H1 (cell line): ENCODE measurements around the gene SFR1. TPM values are rescaled to one million over a fixed set of nuclear protein-coding genes. Genes with fewer than 3 reads are reported as not detected.

ENCODE experiments used
- CTCF ChIA-PET: fragments of 300-600 bp; sonication (Branson Sonifier 250); formaldehyde crosslinking; loops from one replicate; lab custom pipeline; 2021; ENCODE audit not compliant: partially characterized antibody; lab: Charles Lee
- POLR2A ChIA-PET: fragments of 300-600 bp; sonication (Branson Sonifier 250); formaldehyde crosslinking; loops from one replicate; lab custom pipeline; 2021; ENCODE audit warnings: inconsistent platforms; ENCODE audit not compliant: partially characterized antibody; lab: Charles Lee
- DNase-seq, 2 experiments: peaks; one replicate each; pipeline versions ENCODE4 v3.0.0 to v3.0.0-alpha.2; 2010 to 2022; ENCODE audit warnings: low spot score in 2 of 2, low read depth in 1 of 2, mixed read lengths in 1 of 2
- FAIRE-seq: peaks from 2 replicates; lab custom pipeline; 2011; peaks lifted over from hg19 to GRCh38; lab: Jason Lieb, UNC
- H2AFZ ChIP-seq: 2 replicates; pipeline ENCODE4 v1.8.1; 2012; ENCODE audit warnings: low read length, inconsistent platforms
- H2AK5ac ChIP-seq: 2 replicates; pipeline ENCODE4 v1.6.1; 2013; ENCODE audit warnings: low read depth, low read length
- H2BK120ac ChIP-seq: replicated peaks from 2 replicates; pipeline ENCODE3; 2013; ENCODE audit warnings: low read depth, low read length, inconsistent platforms
- H2BK12ac ChIP-seq: 2 replicates; pipeline ENCODE4 v1.6.1; 2013; ENCODE audit warnings: low read depth, low read length
- H2BK15ac ChIP-seq: 2 replicates; pipeline ENCODE4 v1.6.1; 2013; ENCODE audit warnings: low read length
- H2BK20ac ChIP-seq: 2 replicates; pipeline ENCODE4 v1.6.1; 2013; ENCODE audit warnings: low read length
- H2BK5ac ChIP-seq: 2 replicates; pipeline ENCODE4 v1.6.1; 2013; ENCODE audit warnings: low read depth, low read length
- H3K14ac ChIP-seq: 2 replicates; pipeline ENCODE4 v1.6.1; 2013; ENCODE audit warnings: inconsistent platforms; ENCODE audit not compliant: insufficient read length
- H3K18ac ChIP-seq: 2 replicates; pipeline ENCODE4 v1.6.1; 2013; ENCODE audit warnings: low read length; ENCODE audit errors: extremely low read depth
- H3K23ac ChIP-seq: 2 replicates; pipeline ENCODE4 v1.6.1; 2013; ENCODE audit warnings: inconsistent platforms; ENCODE audit not compliant: insufficient read length
- H3K23me2 ChIP-seq: 2 replicates; pipeline ENCODE4 v1.6.1; 2013; ENCODE audit warnings: low read depth, low read length
- H3K27ac ChIP-seq: 2 replicates; pipeline ENCODE4 v1.6.1; 2011; ENCODE audit warnings: low read depth, low read length, inconsistent platforms
- H3K27me3 ChIP-seq, 4 experiments: replicated peaks in 1 of 4; 1 replicate in 1 of 4; 2 replicates in 3 of 4; pipeline versions ENCODE4 v1.6.1 to v1.8.1; 2011 to 2013; ENCODE audit warnings: low read length in 3 of 4, mild to moderate bottlenecking in 3 of 4, inconsistent platforms in 2 of 4, mixed read lengths in 2 of 4, moderate library complexity in 1 of 4; ENCODE audit not compliant: control insufficient read depth in 3 of 4, insufficient read depth in 3 of 4; ENCODE audit errors: extremely low read depth in 1 of 4
- H3K36me3 ChIP-seq, 4 experiments: 2 replicates each; pipeline versions ENCODE4 v1.6.1 to v1.8.1; 2011 to 2013; ENCODE audit warnings: mild to moderate bottlenecking in 4 of 4, low read length in 3 of 4, moderate library complexity in 2 of 4, control low read depth in 1 of 4, inconsistent platforms in 1 of 4; ENCODE audit not compliant: insufficient read depth in 4 of 4, control insufficient read depth in 2 of 4
- H3K4ac ChIP-seq: replicated peaks from 2 replicates; pipeline ENCODE3; 2013; ENCODE audit warnings: low read length, low read depth, mixed read lengths, inconsistent platforms; ENCODE audit not compliant: insufficient read length
- H3K4me1 ChIP-seq, 4 experiments: replicated peaks in 1 of 4; 1 replicate in 1 of 4; 2 replicates in 3 of 4; pipeline versions ENCODE4 v1.6.1 to v1.8.1; 2011 to 2013; ENCODE audit warnings: low read length in 3 of 4, inconsistent platforms in 2 of 4, mixed read lengths in 1 of 4; ENCODE audit not compliant: insufficient read depth in 4 of 4, control insufficient read depth in 3 of 4
- H3K4me2 ChIP-seq, 2 experiments: 2 replicates each; pipeline versions ENCODE4 v1.6.1 to v1.8.1; 2011 to 2013; ENCODE audit warnings: low read depth in 2 of 2, low read length in 2 of 2, control low read depth in 1 of 2, inconsistent platforms in 1 of 2, mild to moderate bottlenecking in 1 of 2; ENCODE audit not compliant: insufficient read depth in 1 of 2
- H3K4me3 ChIP-seq, 4 experiments: fragments of 200-600, 300-600 bp in 1 of 4; sonication (generic), shearing (Covaris generic), sonication (Bioruptor Twin) in 1 of 4; 2 replicates each; pipeline versions ENCODE4 v1.5.1 to v1.8.1; 2011 to 2016; ENCODE audit warnings: low read length in 4 of 4, low read depth in 3 of 4, control low read depth in 2 of 4, inconsistent platforms in 2 of 4, mild to moderate bottlenecking in 2 of 4, mixed read lengths in 1 of 4, moderate library complexity in 1 of 4; ENCODE audit not compliant: insufficient read depth in 2 of 4; ENCODE audit errors: extremely low read depth in 1 of 4
- H3K56ac ChIP-seq: replicated peaks from 2 replicates; pipeline ENCODE3; 2013; ENCODE audit warnings: low read depth, mild to moderate bottlenecking, mixed read lengths, low read length, inconsistent platforms; ENCODE audit not compliant: insufficient read length
- H3K79me1 ChIP-seq: 2 replicates; pipeline ENCODE4 v1.6.1; 2013; ENCODE audit warnings: low read depth, low read length, control low read depth
- H3K79me2 ChIP-seq, 2 experiments: 2 replicates each; pipeline versions ENCODE4 v1.6.1 to v1.8.1; 2012 to 2013; ENCODE audit warnings: low read length in 2 of 2, mild to moderate bottlenecking in 2 of 2, inconsistent platforms in 1 of 2; ENCODE audit not compliant: insufficient read depth in 2 of 2, control insufficient read depth in 1 of 2
- H3K9ac ChIP-seq, 4 experiments: replicated peaks in 1 of 4; 1 replicate in 1 of 4; 2 replicates in 3 of 4; pipeline versions ENCODE4 v1.6.1 to v1.8.1; 2011 to 2013; ENCODE audit warnings: low read depth in 3 of 4, low read length in 3 of 4, control low read depth in 2 of 4, mild to moderate bottlenecking in 2 of 4, moderate library complexity in 2 of 4, inconsistent platforms in 1 of 4; ENCODE audit errors: extremely low read depth in 1 of 4
- H3K9me3 ChIP-seq, 2 experiments: 2 replicates each; pipeline versions ENCODE4 v1.6.1 to v1.8.1; 2012 to 2013; ENCODE audit warnings: mild to moderate bottlenecking in 2 of 2, moderate library complexity in 2 of 2, control low read depth in 1 of 2, inconsistent platforms in 1 of 2, low read depth in 1 of 2, low read length in 1 of 2, mixed read lengths in 1 of 2; ENCODE audit not compliant: insufficient read depth in 2 of 2
- H4K20me1 ChIP-seq, 2 experiments: replicated peaks in 1 of 2; 2 replicates each; pipeline versions ENCODE3 to v1.8.1; 2011 to 2013; ENCODE audit warnings: inconsistent platforms in 2 of 2, low read length in 2 of 2, mild to moderate bottlenecking in 1 of 2; ENCODE audit not compliant: insufficient read depth in 2 of 2, control insufficient read depth in 1 of 2
- H4K5ac ChIP-seq: 2 replicates; pipeline ENCODE4 v1.6.1; 2013; ENCODE audit warnings: low read length, low read depth, mixed read lengths, inconsistent platforms; ENCODE audit not compliant: insufficient read length
- H4K8ac ChIP-seq: 2 replicates; pipeline ENCODE4 v1.8.0; 2013; ENCODE audit warnings: mild to moderate bottlenecking, moderate library complexity, low read length, inconsistent platforms; ENCODE audit not compliant: insufficient read depth; ENCODE audit errors: extremely low read depth
- H4K91ac ChIP-seq: replicated peaks from 2 replicates; pipeline ENCODE3; 2013; ENCODE audit warnings: low read length, mixed read lengths, inconsistent platforms; ENCODE audit not compliant: insufficient read length
- CEBPB ChIP-seq: IDR thresholded peaks from 2 replicates; pipeline ENCODE4 v1.6.1; 2012; ENCODE audit warnings: low read depth, low read length
- EGR1 ChIP-seq: IDR thresholded peaks from 2 replicates; pipeline ENCODE4 v1.6.1; 2011; ENCODE audit warnings: low read depth, low read length, borderline replicate concordance
- EP300 ChIP-seq, 2 experiments: IDR thresholded peaks; 1 replicate in 1 of 2; 2 replicates in 1 of 2; pipeline ENCODE4 v1.6.1; 2011 to 2012; ENCODE audit warnings: low read depth in 2 of 2, low read length in 2 of 2, mild to moderate bottlenecking in 2 of 2, borderline replicate concordance in 1 of 2, inconsistent platforms in 1 of 2, moderate library complexity in 1 of 2
- GABPA ChIP-seq: IDR thresholded peaks from 2 replicates; pipeline ENCODE4 v1.6.1; 2011; ENCODE audit warnings: mild to moderate bottlenecking, low read length, moderate library complexity, borderline replicate concordance; ENCODE audit not compliant: insufficient read depth
- GTF2F1 ChIP-seq: IDR thresholded peaks from 2 replicates; pipeline ENCODE4 v1.6.1; 2012; ENCODE audit warnings: low read depth, low read length, improper control_type of control experiment, borderline replicate concordance
- PHF8 ChIP-seq: fragments of 200-600 bp; sonication (generic); conservative IDR thresholded peaks from 2 replicates; pipeline ENCODE4 v1.7.1; 2012; ENCODE audit warnings: low read depth, mild to moderate bottlenecking, inconsistent platforms, low read length, moderate library complexity
- RBBP5 ChIP-seq: IDR thresholded peaks from 2 replicates; pipeline ENCODE4 v1.7.1; 2012; ENCODE audit warnings: low read depth, mild to moderate bottlenecking, inconsistent platforms, low read length, moderate library complexity, borderline replicate concordance
- RFX5 ChIP-seq: IDR thresholded peaks from 2 replicates; pipeline ENCODE4 v1.6.1; 2011; ENCODE audit warnings: low read depth, low read length, improper control_type of control experiment, borderline replicate concordance
- TCF12 ChIP-seq: IDR thresholded peaks from 2 replicates; pipeline ENCODE4 v1.6.1; 2011; ENCODE audit warnings: low read depth, mild to moderate bottlenecking, low read length
- TEAD4 ChIP-seq: IDR thresholded peaks from 2 replicates; pipeline ENCODE4 v1.6.1; 2012; ENCODE audit warnings: low read depth, low read length, inconsistent platforms, mixed read lengths
- YY1 ChIP-seq: IDR thresholded peaks from 2 replicates; pipeline ENCODE4 v1.6.1; 2011; ENCODE audit warnings: low read depth, mild to moderate bottlenecking, low read length
- ZNF274 ChIP-seq: IDR thresholded peaks from 2 replicates; pipeline ENCODE4 v1.7.0; 2012; ENCODE audit warnings: low read length, borderline replicate concordance; ENCODE audit errors: extremely low read depth
- WGBS, 2 experiments: shearing (Covaris generic) in 1 of 2; methylation state at CpG; one replicate each; pipeline versions ENCODE4 v1.1.6 to v1.1.7; 2013 to 2015; ENCODE audit warnings: low lambda C conversion rate in 2 of 2, mixed read lengths in 2 of 2, inconsistent platforms in 1 of 2, low coverage in 1 of 2, missing lambda C conversion rate in 1 of 2; ENCODE audit not compliant: insufficient replicate concordance in 2 of 2, insufficient coverage in 1 of 2, insufficient read length in 1 of 2; ENCODE audit errors: extremely low coverage in 1 of 2, missing lambda C conversion rate in 1 of 2; 5-methylcytosine and 5-hydroxymethylcytosine counted together
- polyA plus RNA-seq, 7 experiments: library from polyadenylated mRNA; depleted of rRNA in 3 of 7; stranded (reverse) in 5 of 7; unstranded in 2 of 7; fragments of >200 nt in 5 of 7; fragments of 200-250 nt in 2 of 7; gene quantifications; 1 replicate in 5 of 7; 2 replicates in 1 of 7; 4 replicates in 1 of 7; pipeline versions ENCODE4 v1.2.1 to v1.2.3, GENCODE V29; 2011 to 2013; ENCODE audit warnings: missing spikeins in 2 of 7, mixed read lengths in 2 of 7
- total RNA-seq: library from RNA; stranded (reverse); fragmentation: NEBNext Ultra II Directional; extraction: Animal tissue kit (Norgen Biotek cat#: 25700); gene quantifications from 2 replicates; pipeline ENCODE4 v1.2.1, GENCODE V29; 2021

The SFR1 gene
- total and polyA plus RNA-seq, 2 of the 8 experiments (the other 6 are each of a cell fraction or from before 2014, with no cell fraction given), result 3.4 to 7.7 TPM

- DNase-seq, result peak; percentile 29 to 72
- peak overlapping the region; percentile 76; the same call in 1 of the 2 replicates for H2AFZ ChIP-seq
- H3K27ac ChIP-seq, result peak overlapping the region; percentile 99
- no peaks in the 10 kb centered on the region for H3K9me3 ChIP-seq
- H3K56ac ChIP-seq, result peak overlapping the region; percentile 95
- H2BK15ac ChIP-seq, result peak overlapping the region; percentile 50; the same call in 1 of the 2 replicates
- WGBS, 2 experiments, result 1% methylated on average over 28 of the region's 28 CpGs; no CpG with 5 or more reads in 1 of the 2 experiments
- no peaks in the 10 kb centered on the region; a peak in 1 of 8 replicates for H3K36me3 ChIP-seq
- peak overlapping the region; percentile 99 for H4K5ac ChIP-seq
- H3K4ac ChIP-seq, result peak overlapping the region; percentile 98
- H3K23me2 ChIP-seq, result peaks cover 5% of the 10 kb centered on the region
- ChIA-PET POLR2A (interaction anchor here (0.7 to 3.9 kb wide), 33 partner anchors 9 to 241 kb away, joined by 3 to 43 read pairs (median 5); partner anchors contain the start of gene GSTO1), CTCF (interaction anchor here (0.6 to 8.6 kb wide), 32 partner anchors 10 to 645 kb away, joined by 3 to 43 read pairs (median 4); no protein-coding TSS in a partner anchor)
- H3K4me3 ChIP-seq, result peak overlapping the region; percentile 58 to 82 (median 82)
- peak overlapping the region; percentile 96 for H3K18ac ChIP-seq
- H4K91ac ChIP-seq, result peak overlapping the region; percentile 92
- H3K14ac ChIP-seq, result no peak overlapping the region
- H2BK20ac ChIP-seq, result no peak overlapping the region
- no peaks in the 10 kb centered on the region for H3K27me3 ChIP-seq
- H2BK120ac ChIP-seq, result peak overlapping the region; percentile 95
- peak overlapping the region; percentile 91; the same call in 1 of the 2 replicates for H2BK12ac ChIP-seq
- peak; percentile 71 for FAIRE-seq
- no peak overlapping the region for H3K23ac ChIP-seq
- H3K4me1 ChIP-seq, result peaks cover 0 to 8% (median 4%) of the 10 kb centered on the region in 4 experiments; a peak in 3 of 7 replicates
- no peaks in the 10 kb centered on the region for H3K79me2 ChIP-seq
- no peak overlapping the region for H2AK5ac ChIP-seq
- peak overlapping the region; percentile 91 to 98 (median 97) for H3K9ac ChIP-seq
- peak overlapping the region; percentile 95 for H2BK5ac ChIP-seq
- H3K4me2 ChIP-seq, result peak overlapping the region; percentile 92 to 99
- peak overlapping the region; percentile 100; the same call in 1 of the 2 replicates for H4K8ac ChIP-seq
- no peaks in the 10 kb centered on the region for H3K79me1 ChIP-seq
- H4K20me1 ChIP-seq, result no peaks in the 10 kb centered on the region
- no peak for TF ChIP-seq GABPA
- no peak for TF ChIP-seq EGR1
- peak; percentile 93 for TF ChIP-seq CEBPB
- no peak for TF ChIP-seq GTF2F1
- 0 out of 2 replicates have a peak, but pooled peaks have one; percentile 3 for TF ChIP-seq TCF12
- peak; percentile 74 for TF ChIP-seq YY1
- no peak for TF ChIP-seq TEAD4
- TF ChIP-seq PHF8, result no peak
- TF ChIP-seq RBBP5, result no peak; the same call in 1 of the 2 replicates
- no peak for TF ChIP-seq ZNF274
- TF ChIP-seq RFX5, result no peak
- TF ChIP-seq EP300 (IDR thresholded peaks at IDR 0.05; ENCODE audit: borderline replicate concordance in 1 of 2, low read depth in 2 of 2, low read length in 2 of 2), result 0 out of 3 replicates have a peak, but pooled peaks of 1 of the 2 experiments have one; percentile 36
Measured at GRCh38 chr10:104120903-104121484, 977 bp upstream of the SFR1 start.
